Stimulated activated CD4-positive, alpha-beta T cell treated with anti-CD3 and anti-CD28 coated beads, Interleukin-12 subunit alpha, Interleukin-12 subunit beta, amount 100 ng/mL, for 24 hours (primary cell): ENCODE measurements around the gene ZNF664.

Source experiments
- DNase-seq, 2 experiments: peaks; one replicate each; pipeline ENCODE4 v3.0.0-alpha.2; 2020; ENCODE audit warnings: low read depth in 2 of 2

Gene ZNF664

GRCh38 chr12:124033859-124034258 lies 60.8 kb downstream of the ZNF664 start:
- DNase-seq, result no peak

GRCh38 chr12:124034297-124034696 lies 61.3 kb downstream of the ZNF664 start:
- no peak for DNase-seq

- no peak for DNase-seq
Measured at GRCh38 chr12:124035163-124035562, 62.1 kb downstream of the ZNF664 start.

- no peak for DNase-seq
Measured at GRCh38 chr12:124036171-124036598, 63.2 kb downstream of the ZNF664 start.

GRCh38 chr12:124036657-124037109 lies 63.7 kb downstream of the ZNF664 start:
- peak; percentile 8 to 32 for DNase-seq

GRCh38 chr12:124037331-124037730 lies 64.3 kb downstream of the ZNF664 start:
- no peak for DNase-seq

- no peak for DNase-seq
Measured at GRCh38 chr12:124039276-124039675, 66.3 kb downstream of the ZNF664 start.

- DNase-seq, result no peak
Measured at GRCh38 chr12:124040291-124040690, 67.3 kb downstream of the ZNF664 start.

- DNase-seq, result no peak
Measured at GRCh38 chr12:124040737-124041136, 67.7 kb downstream of the ZNF664 start.

- DNase-seq, result no peak
Measured at GRCh38 chr12:124041907-124042306, 68.9 kb downstream of the ZNF664 start.

GRCh38 chr12:124044021-124044420 lies 71.0 kb downstream of the ZNF664 start:
- no peak for DNase-seq

- DNase-seq, result no peak
Measured at GRCh38 chr12:124044809-124045321, 71.8 kb downstream of the ZNF664 start.

GRCh38 chr12:124045671-124046455 lies 72.8 kb downstream of the ZNF664 start:
- DNase-seq, result no peak

- no peak for DNase-seq
Measured at GRCh38 chr12:124046456-124046740, 73.4 kb downstream of the ZNF664 start.

- DNase-seq, result no peak
Measured at GRCh38 chr12:124047045-124047566, 74.1 kb downstream of the ZNF664 start.

- no peak for DNase-seq
Measured at GRCh38 chr12:124049451-124050094, 76.6 kb downstream of the ZNF664 start.

- no peak for DNase-seq
Measured at GRCh38 chr12:124053851-124054250, 80.8 kb downstream of the ZNF664 start.

GRCh38 chr12:124055066-124055465 lies 82.1 kb downstream of the ZNF664 start:
- DNase-seq, result no peak

GRCh38 chr12:124057691-124058090 lies 84.7 kb downstream of the ZNF664 start:
- DNase-seq, result no peak

- no peak for DNase-seq
Measured at GRCh38 chr12:124059752-124060151, 86.7 kb downstream of the ZNF664 start.
